AML-193 (cell line): ENCODE results near the gene ASXL3.

Experiments
- DNase-seq, 2 experiments: peaks; one replicate each; lab custom pipeline; 2025; lab: John Stamatoyannopoulos, UW

The ASXL3 gene

DNA sequence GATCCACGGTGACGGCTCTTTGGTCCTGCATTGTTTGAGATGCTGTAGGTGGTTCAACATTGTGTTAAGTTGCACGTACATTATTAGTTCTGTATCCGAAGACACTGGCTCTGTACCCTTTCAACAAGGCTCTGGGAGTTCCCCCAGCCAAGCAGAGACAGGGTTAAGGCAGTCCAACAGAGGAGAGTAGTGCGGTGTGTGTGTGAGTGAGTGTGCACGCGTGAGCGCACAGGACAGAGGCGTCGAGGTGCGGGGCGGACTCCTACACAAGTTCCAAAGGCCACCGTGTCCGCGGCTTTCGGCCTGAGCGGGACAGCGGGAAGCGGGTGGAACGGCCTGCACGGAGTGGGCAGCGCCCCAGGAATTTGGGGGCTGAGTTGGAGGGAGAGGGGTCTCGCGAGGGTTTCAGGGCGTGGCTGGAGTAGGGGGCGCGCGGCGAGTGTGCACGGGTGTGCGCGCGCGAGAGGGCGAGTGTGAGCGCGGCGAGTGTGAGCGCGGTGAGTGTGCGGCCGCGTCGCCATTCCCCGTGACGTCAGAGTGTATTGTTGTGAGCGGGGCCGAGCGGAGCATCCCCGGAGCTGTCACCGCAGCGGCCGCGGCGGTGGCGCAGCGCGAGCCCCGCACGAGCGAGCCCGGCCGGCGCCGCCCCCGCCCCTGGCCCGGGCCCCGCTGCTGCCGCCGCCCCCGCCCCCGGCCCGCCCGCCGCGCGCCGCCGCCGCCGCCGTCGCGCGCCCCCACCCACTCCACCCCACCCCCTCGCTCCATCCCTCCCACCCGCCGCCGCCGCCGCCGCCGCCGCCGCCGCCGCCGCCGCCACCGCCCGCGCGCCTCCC, at the start of gene ASXL3:
TSS of gene ASXL3 (plus strand) at position 535 of the 833 bp plus-strand sequence. CDS start 413 bp downstream, outside the sequence.
- DNase-seq = no peak

DNA sequence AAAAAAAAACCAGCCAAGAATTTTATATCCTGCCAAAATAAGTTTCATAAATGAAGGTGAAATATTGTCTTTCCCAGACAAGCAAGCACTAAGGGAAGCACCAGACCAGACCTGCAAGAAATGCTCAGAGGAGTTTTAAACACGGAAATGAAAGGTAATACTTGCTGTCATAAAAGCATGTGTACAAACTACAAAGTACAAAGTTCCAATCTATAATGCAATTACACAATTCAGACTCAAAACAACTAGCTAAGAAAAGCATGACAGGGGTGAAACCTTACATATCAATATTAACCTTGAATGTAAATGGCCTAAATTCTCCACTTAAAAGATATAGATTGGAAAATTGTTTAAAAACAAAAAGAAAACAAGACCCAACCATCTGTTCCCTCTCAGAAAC, 45.0 kb upstream of the ASXL3 start:
- no peak for DNase-seq

DNA sequence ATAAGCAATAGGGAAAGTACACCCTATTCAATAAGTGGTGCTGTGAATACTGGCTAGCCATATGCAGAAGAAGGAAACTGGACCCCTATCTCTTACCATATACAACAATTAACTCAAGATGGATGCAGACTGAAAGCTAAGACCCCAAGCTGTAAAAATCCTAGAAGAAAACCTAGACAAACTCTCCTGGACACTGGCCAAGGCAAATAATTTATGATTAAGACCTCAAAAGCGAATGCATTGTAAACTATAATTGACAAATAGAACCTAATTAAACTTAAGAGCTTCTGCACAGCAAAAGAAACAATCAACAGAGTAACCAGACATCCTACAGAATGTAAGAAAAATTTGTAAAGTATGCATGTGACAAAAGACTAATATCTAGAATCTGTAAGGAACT, 41.1 kb upstream of the ASXL3 start:
- no peak for DNase-seq

DNA sequence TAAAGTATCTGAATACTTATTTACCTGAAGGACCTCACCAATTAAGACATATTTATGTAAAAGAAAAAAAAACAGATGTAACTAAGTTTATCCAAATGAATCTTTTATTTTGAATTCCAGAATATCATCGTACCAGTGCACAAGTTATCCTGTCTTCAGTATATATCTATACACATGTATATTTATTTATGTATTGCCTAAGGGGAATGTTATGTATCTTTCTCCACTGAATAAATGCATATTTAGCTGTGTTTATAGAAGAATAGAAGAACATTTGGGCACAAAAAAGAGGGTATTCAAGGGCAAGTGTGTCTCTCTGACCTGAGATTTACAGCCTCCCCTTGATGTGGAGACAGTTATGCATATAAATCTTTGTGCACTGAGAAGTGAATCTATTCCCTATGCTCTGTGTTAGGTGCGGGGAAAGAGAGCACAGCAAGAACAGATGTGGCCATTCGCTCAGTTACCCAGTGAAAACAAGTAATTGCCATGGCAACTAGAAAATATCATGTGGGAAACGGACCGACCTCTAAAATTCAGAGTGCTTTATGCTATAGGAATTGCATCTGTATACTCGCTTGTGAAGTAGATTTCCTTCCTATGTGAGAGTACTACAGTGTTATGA, 39.5 kb upstream of the ASXL3 start:
- no peak for DNase-seq

DNA sequence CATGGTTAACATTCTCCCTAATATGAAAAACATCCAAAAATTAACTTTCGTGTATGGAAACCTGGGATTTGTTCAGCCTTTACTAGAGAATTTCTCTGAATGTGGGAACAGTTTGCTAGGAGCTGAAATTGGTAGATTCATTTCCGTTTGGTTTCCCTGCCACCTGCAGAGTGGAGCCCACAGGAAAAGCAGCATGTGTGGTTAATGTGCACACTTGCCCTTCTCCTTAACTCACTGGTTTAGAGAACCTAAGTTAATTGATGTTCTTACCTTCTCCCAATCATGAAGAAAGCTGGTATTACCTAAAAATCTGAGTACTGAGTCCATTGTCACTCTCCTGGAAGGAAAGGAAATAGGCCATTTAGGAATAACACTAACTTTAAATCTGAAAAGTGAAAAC, 37.6 kb upstream of the ASXL3 start:
- DNase-seq = no peak

DNA sequence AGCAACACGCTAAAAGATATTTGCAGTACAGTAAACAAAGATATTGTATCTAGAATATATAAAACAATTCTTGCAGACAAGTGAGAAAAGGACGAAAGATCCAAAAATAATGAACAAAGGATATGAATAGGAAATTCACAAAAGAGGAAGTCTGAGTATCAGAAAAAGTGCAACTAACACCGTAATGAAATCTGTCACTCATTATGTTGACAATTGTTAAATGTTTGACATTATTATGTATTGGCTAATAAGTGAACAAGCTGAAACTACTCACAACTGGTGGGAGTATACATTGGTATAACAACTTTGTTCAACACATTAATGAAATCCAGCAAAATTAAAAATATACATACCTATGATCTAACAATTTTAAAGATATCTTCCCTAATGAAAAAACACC, 36.7 kb upstream of the ASXL3 start:
- no peak for DNase-seq

DNA sequence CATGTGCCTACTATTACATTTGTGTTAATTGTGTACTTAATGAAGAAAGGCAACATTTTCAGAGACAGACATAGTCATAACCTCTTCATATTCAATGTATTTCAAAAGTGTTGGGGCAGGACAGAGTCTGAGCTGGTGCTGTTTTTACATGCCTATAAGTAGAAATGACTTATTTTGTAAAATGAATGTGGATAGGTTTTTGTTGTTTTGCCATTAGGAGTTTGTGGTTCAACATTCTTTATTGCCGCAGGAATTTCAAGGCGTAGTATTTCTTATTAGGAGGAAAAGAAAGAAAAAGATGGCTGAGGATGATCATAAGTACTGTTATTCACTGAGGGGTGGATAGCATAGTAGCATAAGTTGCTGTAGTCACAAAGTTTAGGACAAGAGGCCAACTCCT, 21.2 kb upstream of the ASXL3 start:
- no peak for DNase-seq

DNA sequence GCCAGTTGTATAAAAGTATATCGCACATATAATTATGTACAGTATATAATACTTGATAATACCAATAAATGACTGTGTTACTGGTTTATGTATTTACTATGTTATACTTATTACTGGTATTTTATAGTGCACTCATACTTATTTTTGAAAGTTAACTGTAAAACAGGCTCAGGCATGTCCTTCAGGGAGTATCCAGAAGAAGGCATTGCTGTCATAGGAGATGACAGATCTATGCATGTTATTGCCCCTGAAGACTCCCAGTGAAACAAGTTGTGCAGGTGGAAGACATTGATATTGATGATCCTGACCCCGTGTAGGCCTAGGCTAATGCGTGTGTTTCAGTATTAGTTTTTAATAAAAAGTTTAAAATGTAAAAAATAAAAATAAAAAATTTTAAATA, 20.3 kb upstream of the ASXL3 start:
- no peak for DNase-seq

DNA sequence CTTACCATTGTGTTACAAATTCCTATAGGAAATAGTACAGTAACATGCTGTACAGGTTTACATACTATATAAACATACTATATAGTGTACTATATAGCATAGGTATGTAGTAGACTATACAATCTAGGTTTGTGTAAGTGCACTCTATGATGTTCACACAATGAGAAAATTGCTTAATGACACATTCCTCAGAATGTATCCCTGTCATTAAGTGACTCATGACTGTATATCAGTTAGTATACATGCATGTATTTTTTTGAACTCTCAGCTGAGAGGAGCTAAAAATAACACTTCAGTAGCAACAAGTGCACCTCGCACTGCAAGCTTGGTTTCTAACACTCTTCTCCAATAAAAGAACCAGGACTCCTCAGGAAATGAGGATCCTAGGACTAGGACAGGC, 19.5 kb upstream of the ASXL3 start:
- DNase-seq = no peak

DNA sequence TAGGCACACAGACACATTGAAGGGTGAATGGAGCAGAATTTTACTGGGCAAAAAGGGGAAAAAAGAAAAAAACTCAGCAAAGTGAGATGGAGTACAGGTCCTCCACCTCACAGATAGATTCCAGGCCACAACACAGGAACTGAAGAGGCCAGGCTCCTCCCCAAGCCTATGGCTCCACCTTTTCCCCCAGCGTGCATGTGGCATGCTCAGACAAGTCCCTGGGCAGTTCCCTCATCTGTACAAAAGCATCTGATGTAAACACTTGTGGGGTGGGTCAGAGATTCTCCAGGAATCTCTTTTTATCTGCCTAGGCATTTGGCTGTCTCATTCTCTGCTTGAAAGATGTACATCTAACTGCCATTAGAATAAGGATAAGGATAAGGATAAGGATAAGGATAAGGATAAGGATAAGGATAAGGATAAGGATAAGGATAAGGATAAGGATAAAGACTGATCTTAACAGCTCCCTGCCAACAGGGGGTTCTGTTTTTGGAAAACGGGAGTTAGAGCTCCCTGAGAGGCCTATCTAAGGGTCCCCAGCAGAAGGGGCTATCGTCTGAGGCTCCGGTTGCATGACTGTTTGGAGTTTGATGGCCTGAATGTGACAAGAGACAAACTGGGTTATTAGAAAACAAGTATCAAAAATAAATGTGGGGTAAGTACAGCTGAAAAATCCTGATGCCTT, 17.2 kb upstream of the ASXL3 start:
- no peak for DNase-seq

DNA sequence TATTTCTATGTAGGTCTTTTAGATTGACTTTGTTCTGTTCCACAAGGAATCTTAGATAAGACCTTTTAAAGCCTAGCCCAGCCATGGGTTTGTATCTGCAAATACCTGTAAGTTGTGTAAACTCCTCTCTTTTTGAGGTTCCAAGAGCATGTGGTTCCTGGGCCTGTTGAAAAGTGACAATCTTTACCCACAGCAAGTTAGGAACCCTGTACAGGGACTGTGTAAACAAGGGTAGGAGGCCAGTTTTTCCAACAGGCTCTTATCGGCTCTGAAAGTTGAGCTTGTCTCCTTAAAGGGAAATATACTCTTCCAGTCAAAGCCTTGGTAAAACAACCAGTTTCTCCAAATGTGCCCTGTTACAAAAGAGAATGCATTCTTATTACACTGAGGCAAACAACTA, 15.3 kb upstream of the ASXL3 start:
- DNase-seq = no peak

DNA sequence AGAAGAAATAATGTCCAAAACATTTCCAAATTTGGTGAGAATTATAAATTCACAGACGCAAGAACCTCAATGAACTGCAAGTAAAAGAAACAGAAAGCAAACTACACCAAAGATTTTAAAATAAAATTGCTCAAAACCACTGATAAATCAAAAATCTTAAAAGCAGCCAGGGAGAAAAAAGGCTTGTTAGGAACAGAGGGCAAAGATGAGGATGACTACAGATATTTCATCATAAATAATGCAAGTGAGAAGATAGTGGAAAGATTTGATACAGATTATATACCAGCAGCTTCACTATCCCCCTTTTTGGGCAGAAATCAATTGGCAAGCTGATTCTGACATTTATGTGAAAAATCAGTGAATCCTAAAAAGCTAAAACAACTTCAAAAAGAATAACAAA, 10.3 kb upstream of the ASXL3 start:
- no peak for DNase-seq

DNA sequence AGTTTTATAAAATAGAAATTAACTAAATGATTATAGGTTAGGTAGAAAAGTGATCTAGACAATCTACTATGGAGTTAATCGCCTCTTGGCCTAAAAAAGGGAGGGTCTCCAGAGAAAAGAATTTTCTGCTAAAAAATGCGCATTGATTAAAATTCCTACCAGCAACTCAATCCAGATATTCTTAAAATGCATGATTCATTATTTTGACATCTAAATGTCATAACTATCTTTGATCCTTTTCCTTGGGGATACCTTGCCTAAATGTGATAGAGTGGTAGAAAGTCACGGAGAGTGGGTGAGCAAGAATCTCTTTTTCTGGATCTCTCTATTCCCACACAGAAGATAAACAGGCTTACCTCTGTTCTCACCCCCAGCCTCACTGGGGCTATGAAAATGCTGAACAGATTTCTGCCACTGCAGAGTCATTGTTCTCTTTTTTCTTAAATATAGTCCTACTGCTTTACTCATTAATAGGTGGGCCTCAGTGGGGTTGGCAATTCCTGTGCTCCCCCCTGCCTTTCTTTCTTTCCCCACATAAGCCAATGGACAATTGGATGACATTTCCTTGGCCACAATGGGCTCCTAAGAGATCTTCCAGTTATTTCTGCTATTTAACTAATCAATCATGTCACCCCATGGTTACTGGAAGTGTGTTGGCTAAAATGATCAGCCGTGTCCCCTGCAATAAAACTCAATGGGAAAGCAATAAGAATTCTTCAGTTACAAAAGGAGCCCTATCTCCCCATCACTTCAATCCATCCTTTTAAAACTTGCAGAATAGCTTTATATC, 5.8 kb upstream of the ASXL3 start:
- DNase-seq = no peak

DNA sequence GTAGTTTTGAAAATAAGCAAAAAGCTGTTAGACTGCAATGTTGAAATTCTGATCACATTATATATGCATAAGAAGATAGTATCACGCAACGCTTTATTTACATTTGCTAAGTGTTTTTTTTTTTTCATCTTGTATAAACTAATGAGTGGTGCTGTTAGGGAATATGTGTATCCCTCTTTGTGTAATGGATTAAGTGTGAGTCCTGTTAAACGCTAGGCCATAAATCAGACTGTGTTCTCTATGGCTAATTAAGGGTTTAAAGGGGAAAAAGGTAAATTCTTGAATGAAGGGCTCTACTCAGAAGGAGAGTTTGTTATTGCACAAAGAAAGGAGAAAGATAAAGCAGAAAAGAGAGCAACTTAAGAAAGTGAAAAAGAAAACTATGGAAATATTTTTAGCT, 4.8 kb upstream of the ASXL3 start:
- no peak for DNase-seq

DNA sequence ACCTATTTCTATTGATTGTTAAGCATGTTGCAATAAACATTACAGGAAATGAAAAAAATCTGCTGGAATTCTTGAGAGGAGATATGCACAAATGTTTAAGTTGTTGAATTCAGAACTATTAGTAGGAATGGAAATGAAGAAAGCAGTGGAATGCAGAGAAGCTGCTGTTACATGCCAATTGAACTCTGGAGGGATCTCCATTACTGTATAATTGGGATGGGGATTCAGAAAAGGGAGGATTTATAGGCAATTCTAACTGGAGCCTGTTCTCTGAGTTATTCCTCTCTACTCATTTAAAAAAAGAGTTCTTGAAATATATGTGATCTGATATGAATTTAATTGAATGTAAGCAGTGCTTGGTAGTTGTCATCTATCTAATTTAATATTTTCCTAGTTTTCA, 2.6 kb upstream of the ASXL3 start:
- no peak for DNase-seq

DNA sequence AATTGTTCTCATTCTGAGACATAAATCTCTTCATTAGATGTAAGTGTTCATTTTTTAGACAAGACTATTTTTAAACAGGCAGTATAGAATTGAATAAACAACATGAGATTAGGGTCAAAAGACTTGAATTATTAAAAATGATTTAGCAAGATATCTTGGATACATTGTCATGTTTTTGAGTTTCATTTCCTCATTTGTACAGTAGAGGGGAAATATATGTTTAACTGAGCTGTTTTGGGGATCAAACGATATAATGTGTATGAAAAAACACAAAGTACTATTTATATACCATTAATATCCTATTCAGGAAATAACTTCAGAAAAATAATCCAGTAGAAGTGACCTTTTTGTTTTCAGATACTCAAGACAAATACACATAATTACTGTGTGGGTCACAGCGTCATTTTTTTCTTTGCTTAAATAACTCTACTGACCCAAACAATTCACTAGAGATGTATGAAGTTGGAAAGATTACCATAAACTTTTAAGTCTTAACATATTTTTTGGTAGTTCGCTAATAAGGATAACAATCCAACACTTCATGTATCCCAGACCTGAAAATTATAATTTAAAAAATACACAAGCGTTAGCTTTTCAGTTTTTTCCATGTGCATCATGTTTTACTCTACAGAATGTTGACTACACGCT, 896 bp upstream of the ASXL3 start:
- DNase-seq = no peak

DNA sequence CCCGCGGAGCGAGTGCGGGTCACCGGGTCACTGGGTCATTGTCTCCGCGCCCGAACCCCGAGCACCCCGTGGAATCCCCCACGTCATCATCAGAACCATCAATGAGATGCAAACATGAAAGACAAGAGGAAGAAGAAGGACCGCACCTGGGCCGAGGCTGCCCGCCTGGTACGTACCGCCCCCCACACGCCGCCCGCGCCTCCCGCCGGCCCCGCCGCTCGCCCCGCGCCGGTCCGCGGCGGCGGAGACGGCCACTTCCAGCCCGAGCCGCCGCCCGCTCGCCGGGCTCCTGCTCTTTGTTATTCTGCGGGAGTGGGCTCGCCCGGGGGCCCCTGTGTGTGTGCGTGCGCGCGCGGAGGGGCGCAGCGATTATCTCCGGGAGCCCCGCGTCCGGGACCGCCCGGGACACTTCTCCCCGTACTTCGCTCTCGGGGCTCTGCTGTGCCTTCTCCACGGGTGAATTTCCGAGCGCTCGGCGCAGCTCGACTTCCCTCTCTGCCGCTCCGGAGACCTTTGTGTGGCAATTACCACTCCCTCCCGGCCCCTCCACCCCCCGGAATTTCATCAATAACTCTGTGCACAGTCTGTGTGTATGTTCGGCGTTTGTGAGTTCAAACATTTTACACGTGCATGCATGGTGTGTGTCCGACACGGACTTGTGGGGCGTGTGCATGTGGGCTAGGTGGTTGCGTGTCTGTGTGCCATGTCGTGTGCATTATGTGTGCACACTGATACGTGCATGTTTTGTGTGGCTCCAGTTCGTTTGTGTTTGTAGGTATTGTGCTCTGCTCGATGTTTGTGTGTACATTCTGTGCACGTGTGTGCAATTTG, 714 bp downstream of the ASXL3 start:
- DNase-seq = no peak

DNA sequence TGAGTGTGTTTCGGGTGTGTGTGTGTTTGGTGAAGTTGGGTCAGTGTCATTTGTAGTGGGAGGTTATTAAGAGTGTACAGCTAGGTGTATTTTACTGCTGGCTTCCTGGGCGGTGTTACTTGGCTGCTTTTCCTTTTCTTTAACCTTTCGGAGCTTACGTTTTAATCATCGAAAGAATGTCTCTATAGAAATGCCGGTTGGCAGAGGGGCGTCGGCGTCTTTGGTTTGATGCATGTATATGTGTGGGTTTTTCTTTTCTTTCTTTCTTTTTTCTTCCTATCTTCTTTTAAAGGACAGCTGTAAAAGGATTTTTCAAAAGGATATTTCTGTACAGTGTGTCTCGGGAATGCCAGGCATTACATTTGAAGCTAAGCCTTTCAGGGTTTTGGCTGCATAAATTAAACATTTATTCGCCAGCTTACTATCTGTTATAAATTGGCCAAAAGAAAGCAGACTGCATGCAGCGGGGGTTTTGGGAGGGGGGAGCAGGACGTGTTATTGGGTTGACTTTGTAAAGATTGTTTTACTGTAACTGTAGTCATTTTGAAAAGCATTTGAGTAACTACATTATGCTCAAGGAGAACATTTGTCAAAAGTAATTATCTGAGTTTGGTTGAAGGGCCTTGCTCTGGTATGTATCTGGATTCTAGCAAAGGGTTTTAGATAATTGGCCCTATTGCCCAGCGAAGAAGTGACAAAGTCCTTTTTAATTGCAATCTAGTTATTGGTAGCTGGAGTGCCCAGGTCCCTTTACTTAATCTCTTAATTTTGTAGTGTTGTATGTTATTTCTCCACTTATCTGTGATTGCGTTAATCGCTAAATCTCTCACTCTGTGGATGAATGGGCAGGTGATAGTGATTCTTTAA, 1.6 kb downstream of the ASXL3 start:
- no peak for DNase-seq

DNA sequence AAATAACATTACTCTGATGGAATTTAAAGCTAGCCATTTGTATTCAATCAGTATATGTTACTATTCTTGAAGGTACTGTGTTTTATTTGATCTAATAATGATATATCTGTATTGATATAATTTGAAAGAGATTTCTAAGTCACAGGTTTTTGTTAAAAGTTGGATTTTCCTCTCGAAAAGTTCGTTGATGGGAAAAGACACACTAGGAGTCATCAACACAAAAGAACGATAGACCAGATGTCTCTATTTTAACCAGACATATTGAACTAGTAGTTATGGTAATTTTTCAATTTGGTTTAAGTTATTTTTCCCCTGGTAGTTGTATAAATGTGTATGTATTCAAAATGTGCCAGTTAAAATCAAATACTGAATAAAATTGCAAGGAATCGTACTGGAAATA, 2.5 kb downstream of the ASXL3 start:
- DNase-seq = no peak

DNA sequence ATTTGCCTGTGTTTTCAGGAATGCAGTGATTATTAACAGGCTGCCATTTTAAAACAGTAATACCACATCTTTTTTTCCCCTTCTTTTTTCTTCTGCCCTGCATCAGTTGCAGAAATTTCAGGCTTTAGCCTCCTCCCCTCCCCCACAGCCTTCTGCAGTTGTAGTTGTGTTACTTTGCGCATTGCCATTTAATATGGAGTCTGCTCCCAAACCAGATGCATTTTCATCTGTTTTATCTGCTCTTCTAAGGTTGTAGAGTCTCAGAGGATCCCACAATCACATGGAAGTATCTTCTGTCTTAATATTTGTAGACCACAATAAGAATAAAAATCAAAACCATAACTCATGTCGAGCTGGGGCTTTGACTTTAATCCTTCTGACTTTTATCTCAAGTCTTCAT, 3.8 kb downstream of the ASXL3 start:
- no peak for DNase-seq
